ENCODE data around the gene NPHP3.
A peak's percentile ranks its signal among the peaks of the same experiment; 100 is the strongest.
"Not testable (repeated sequence)": the region's sequence is repeated elsewhere in the genome, so short reads cannot be mapped to it uniquely, and the experiment has no call there.

The NPHP3 gene, protein sequence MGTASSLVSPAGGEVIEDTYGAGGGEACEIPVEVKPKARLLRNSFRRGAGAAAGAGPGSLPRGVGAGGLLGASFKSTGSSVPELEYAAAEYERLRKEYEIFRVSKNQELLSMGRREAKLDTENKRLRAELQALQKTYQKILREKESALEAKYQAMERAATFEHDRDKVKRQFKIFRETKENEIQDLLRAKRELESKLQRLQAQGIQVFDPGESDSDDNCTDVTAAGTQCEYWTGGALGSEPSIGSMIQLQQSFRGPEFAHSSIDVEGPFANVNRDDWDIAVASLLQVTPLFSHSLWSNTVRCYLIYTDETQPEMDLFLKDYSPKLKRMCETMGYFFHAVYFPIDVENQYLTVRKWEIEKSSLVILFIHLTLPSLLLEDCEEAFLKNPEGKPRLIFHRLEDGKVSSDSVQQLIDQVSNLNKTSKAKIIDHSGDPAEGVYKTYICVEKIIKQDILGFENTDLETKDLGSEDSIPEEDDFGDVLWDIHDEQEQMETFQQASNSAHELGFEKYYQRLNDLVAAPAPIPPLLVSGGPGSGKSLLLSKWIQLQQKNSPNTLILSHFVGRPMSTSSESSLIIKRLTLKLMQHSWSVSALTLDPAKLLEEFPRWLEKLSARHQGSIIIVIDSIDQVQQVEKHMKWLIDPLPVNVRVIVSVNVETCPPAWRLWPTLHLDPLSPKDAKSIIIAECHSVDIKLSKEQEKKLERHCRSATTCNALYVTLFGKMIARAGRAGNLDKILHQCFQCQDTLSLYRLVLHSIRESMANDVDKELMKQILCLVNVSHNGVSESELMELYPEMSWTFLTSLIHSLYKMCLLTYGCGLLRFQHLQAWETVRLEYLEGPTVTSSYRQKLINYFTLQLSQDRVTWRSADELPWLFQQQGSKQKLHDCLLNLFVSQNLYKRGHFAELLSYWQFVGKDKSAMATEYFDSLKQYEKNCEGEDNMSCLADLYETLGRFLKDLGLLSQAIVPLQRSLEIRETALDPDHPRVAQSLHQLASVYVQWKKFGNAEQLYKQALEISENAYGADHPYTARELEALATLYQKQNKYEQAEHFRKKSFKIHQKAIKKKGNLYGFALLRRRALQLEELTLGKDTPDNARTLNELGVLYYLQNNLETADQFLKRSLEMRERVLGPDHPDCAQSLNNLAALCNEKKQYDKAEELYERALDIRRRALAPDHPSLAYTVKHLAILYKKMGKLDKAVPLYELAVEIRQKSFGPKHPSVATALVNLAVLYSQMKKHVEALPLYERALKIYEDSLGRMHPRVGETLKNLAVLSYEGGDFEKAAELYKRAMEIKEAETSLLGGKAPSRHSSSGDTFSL (N-terminal part only)

GRCh38 chr3:132722165-132723023 is at the start of gene NPHP3:
NPHP3 (minus strand) TSS chr3:132722409; CDS start chr3:132722355, 54 bp downstream.
- DNase-seq (ENCODE audit: low read depth) = peak; percentile 91
- no peak for TF ChIP-seq CTCF (IDR thresholded peaks at IDR 0.05; ENCODE audit: control insufficient read depth, insufficient read depth, low read depth, low read length, missing control alignments)
- peak within 1 kb of the TSS; percentile 69 for H3K4me3 ChIP-seq (ENCODE audit: control insufficient read depth, low read depth, low read length)

DNA sequence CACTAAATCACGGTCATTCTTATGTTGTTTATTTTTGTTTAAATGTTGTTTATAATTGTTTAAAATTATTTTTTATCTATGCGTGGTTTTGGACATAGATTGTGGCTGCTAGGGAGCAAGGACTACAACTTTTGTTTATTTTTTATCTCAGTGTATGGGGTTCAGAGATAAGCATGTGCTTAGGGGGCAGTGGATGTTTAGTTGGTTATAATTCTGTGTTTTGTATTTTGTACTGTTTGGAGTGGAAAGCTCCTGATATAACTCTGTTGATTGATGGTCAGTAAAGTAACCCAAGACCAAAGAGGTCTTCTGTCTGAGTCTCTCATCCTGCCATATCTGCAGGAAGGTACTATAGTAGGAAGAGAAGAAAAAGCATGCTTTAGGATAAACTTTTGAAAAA is 36.5 kb upstream of the NPHP3 start:
- H3K4me3 ChIP-seq (ENCODE audit: control insufficient read depth, low read depth, low read length) = no peak overlapping the region
- DNase-seq (ENCODE audit: low read depth) = no peak
- no peak for TF ChIP-seq CTCF (IDR thresholded peaks at IDR 0.05; ENCODE audit: control insufficient read depth, insufficient read depth, low read depth, low read length, missing control alignments)

GRCh38 chr3:132756108-132756650 is 34.0 kb upstream of the NPHP3 start:
- no peak overlapping the region for H3K4me3 ChIP-seq (ENCODE audit: control insufficient read depth, low read depth, low read length)
- no peak for DNase-seq (ENCODE audit: low read depth)
- TF ChIP-seq CTCF (IDR thresholded peaks at IDR 0.05; ENCODE audit: control insufficient read depth, insufficient read depth, low read depth, low read length, missing control alignments) = no peak

GRCh38 chr3:132753946-132754345 is 31.7 kb upstream of the NPHP3 start:
- H3K4me3 ChIP-seq (ENCODE audit: control insufficient read depth, low read depth, low read length) = no peak overlapping the region
- DNase-seq (ENCODE audit: low read depth) = no peak

DNA sequence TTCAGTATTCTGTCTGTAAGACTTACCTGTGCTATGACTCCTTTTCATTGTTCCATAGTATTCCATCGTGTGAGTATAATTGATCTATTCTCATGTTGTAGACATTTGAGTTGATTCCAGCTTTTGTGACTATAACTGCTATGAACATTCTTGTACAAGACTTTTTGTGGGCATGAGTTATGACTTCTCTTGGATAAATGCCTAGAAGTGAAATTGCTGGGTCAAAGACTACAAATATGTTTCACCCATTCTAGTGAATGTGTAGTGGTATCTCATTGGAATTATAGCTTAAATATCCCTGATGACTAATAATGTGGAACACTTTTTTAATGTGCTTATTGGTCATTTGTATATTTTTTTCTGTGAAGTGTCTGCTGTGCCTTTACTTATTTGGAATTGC is 27.6 kb upstream of the NPHP3 start:
- H3K4me3 ChIP-seq (ENCODE audit: control insufficient read depth, low read depth, low read length) = no peak overlapping the region
- TF ChIP-seq CTCF (IDR thresholded peaks at IDR 0.05; ENCODE audit: control insufficient read depth, insufficient read depth, low read depth, low read length, missing control alignments) = no peak
- DNase-seq (ENCODE audit: low read depth) = no peak

More at GRCh38 chr3:132753946-132754345, 31.7 kb upstream of the NPHP3 start:
- TF ChIP-seq CTCF (IDR thresholded peaks at IDR 0.05; ENCODE audit: control insufficient read depth, insufficient read depth, low read depth, low read length, missing control alignments) = no peak

GRCh38 chr3:132746720-132747119 is 24.5 kb upstream of the NPHP3 start:
- DNase-seq (ENCODE audit: low read depth); H3K4me3 ChIP-seq (ENCODE audit: control insufficient read depth, low read depth, low read length): not testable (repeated sequence)

All from AG09309 (cell line).